Gastroesophageal sphincter (tissue), 3 donors: ENCODE measurements around the gene ADARB1.

Experiments used
- EP300 ChIP-seq: sonication (generic); formaldehyde crosslinking; IDR thresholded peaks from one replicate; pipeline ENCODE4 v1.6.1; 2017; ENCODE audit warnings: antibody characterized with exemption, mild to moderate bottlenecking
- POLR2A ChIP-seq, 2 donors: fragments of 450-650 bp; IDR thresholded peaks; one replicate each; pipeline ENCODE4 v1.6.1; 2017; ENCODE audit warnings: antibody characterized with exemption in 2 of 2, mild to moderate bottlenecking in 2 of 2, moderate library complexity in 1 of 2
- POLR2AphosphoS5 ChIP-seq: sonication (generic); formaldehyde crosslinking; IDR thresholded peaks from one replicate; pipeline ENCODE4 v1.6.1; 2017; ENCODE audit warnings: antibody characterized with exemption
- TF ChIP-seq, protein P1 (sequence below), 4 experiments: fragments of 200-600 bp in 2 of 4; fragments of 450-650 bp in 2 of 4; sonication (generic) in 1 of 4; IDR thresholded peaks; one replicate each; pipeline ENCODE4 v1.5.1; 2017 to 2019; ENCODE audit warnings: antibody characterized with exemption in 4 of 4, mild to moderate bottlenecking in 2 of 4, moderate library complexity in 2 of 4

DNA sequence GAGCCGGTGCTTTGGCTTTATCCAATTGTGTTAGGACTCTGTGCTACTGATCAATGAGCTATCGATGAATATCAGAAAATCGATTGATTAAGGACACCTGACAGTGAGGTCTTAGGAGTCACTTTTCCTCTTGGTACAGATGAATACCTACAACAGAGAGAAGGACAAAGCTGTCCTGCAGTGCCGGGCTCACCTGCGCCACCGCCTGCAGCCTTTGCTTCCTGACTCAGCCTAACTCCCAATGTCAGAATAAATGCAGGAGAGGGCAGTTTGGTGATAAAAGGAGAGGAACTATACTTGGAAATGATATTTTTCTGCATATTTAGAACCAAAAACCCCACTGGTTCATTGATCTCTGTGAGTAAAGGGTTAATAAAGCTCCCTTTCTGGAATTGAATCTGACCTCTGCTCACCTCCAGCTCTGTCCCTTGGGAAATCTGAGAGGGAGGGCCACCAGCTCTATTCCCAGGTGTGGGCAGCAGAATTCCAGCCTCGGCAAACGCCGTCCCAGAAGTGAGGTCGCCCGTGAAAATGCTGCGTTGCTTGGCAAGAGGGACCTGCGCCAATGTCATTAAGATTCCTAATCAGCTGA lies 174.0 kb downstream of the ADARB1 start:
- TF ChIP-seq, protein P1, sequence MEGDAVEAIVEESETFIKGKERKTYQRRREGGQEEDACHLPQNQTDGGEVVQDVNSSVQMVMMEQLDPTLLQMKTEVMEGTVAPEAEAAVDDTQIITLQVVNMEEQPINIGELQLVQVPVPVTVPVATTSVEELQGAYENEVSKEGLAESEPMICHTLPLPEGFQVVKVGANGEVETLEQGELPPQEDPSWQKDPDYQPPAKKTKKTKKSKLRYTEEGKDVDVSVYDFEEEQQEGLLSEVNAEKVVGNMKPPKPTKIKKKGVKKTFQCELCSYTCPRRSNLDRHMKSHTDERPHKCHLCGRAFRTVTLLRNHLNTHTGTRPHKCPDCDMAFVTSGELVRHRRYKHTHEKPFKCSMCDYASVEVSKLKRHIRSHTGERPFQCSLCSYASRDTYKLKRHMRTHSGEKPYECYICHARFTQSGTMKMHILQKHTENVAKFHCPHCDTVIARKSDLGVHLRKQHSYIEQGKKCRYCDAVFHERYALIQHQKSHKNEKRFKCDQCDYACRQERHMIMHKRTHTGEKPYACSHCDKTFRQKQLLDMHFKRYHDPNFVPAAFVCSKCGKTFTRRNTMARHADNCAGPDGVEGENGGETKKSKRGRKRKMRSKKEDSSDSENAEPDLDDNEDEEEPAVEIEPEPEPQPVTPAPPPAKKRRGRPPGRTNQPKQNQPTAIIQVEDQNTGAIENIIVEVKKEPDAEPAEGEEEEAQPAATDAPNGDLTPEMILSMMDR (IDR thresholded peaks at IDR 0.05), result no peak
- TF ChIP-seq POLR2AphosphoS5, result no peak
- no peak for TF ChIP-seq POLR2A (IDR thresholded peaks at IDR 0.05)
- TF ChIP-seq EP300, result no peak
